Duodenal mucosa (tissue), 2 donors: ENCODE measurements around the gene MOB3A.
"Not testable (repeated sequence)": the region's sequence is repeated elsewhere in the genome, so short reads cannot be mapped to it uniquely, and the experiment has no call there.

ENCODE experiments used
- H3K27ac ChIP-seq: one replicate; pipeline ENCODE4 v1.7.0; 2013; ENCODE audit warnings: low read depth, low read length
- H3K27me3 ChIP-seq, 2 donors: one replicate each; pipeline ENCODE4 v1.7.0; 2013; ENCODE audit warnings: low read length in 2 of 2, control low read depth in 1 of 2; ENCODE audit not compliant: insufficient read depth in 2 of 2, control insufficient read depth in 1 of 2
- H3K36me3 ChIP-seq, 2 donors: one replicate each; pipeline ENCODE4 v1.7.0; 2013; ENCODE audit warnings: low read length in 2 of 2, control low read depth in 1 of 2; ENCODE audit not compliant: insufficient read depth in 2 of 2, control insufficient read depth in 1 of 2
- H3K4me1 ChIP-seq, 2 donors: one replicate each; pipeline ENCODE4 v1.7.0; 2013; ENCODE audit warnings: low read length in 2 of 2, control low read depth in 1 of 2; ENCODE audit not compliant: insufficient read depth in 2 of 2, control insufficient read depth in 1 of 2
- H3K4me3 ChIP-seq, 2 donors: one replicate each; pipeline ENCODE4 v1.7.0; 2013; ENCODE audit warnings: low read length in 2 of 2, low read depth in 1 of 2
- H3K9ac ChIP-seq, 2 donors: one replicate each; pipeline ENCODE4 v1.7.0; 2013; ENCODE audit warnings: low read length in 2 of 2, low read depth in 1 of 2
- H3K9me3 ChIP-seq, 2 donors: one replicate each; pipeline ENCODE4 v1.7.0; 2013; ENCODE audit warnings: low read length in 2 of 2, control low read depth in 1 of 2; ENCODE audit not compliant: control insufficient read depth in 1 of 2

MOB3A gene

GRCh38 chr19:2034253-2034652 is 61.9 kb downstream of the MOB3A start:
- Histone ChIP-seq H3K27ac (peak overlapping the region; percentile 50), H3K4me3 (peak overlapping the region in 1 of 2 donors; percentile 4), H3K9ac (peak overlapping the region in 1 of 2 donors; percentile 18), H3K4me1 (peaks cover 21 to 24% of the 10 kb centered on the region in 2 donors)
- not testable (repeated sequence) for H3K36me3 ChIP-seq, H3K27me3 ChIP-seq, H3K9me3 ChIP-seq

GRCh38 chr19:2033825-2034159 is 62.3 kb downstream of the MOB3A start:
- Histone ChIP-seq H3K9ac (peak overlapping the region in 1 of 2 donors; percentile 18), H3K4me3 (no peak overlapping the region), H3K27me3 (no peaks in the 10 kb centered on the region), H3K9me3 (peaks cover 0 to 7% of the 10 kb centered on the region in 2 donors), H3K27ac (no peak overlapping the region), H3K4me1 (peaks cover 21 to 24% of the 10 kb centered on the region in 2 donors), H3K36me3 (peaks cover 0 to 2% of the 10 kb centered on the region in 2 donors)

- Histone ChIP-seq H3K9me3 (peaks cover 0 to 7% of the 10 kb centered on the region in 2 donors), H3K4me3 (no peak overlapping the region), H3K36me3 (no peaks in the 10 kb centered on the region), H3K27me3 (no peaks in the 10 kb centered on the region), H3K9ac (peak overlapping the region in 1 of 2 donors; percentile 65), H3K27ac (peak overlapping the region; percentile 32), H3K4me1 (peaks cover 21 to 24% of the 10 kb centered on the region in 2 donors)
Observed at GRCh38 chr19:2033115-2033824, 62.9 kb downstream of the MOB3A start.

- Histone ChIP-seq H3K4me3 (peak overlapping the region; percentile 30 to 60), H3K27ac (peak overlapping the region; percentile 95)
Observed at GRCh38 chr19:2032296-2032941, 63.7 kb downstream of the MOB3A start.

GRCh38 chr19:2027361-2027760 is 68.8 kb downstream of the MOB3A start:
- no peak overlapping the region for H3K27ac ChIP-seq
- H3K27me3 ChIP-seq = no peaks in the 10 kb centered on the region
- H3K4me1 ChIP-seq = peaks cover 9 to 11% of the 10 kb centered on the region in 2 donors
- no peaks in the 10 kb centered on the region for H3K36me3 ChIP-seq
- H3K9me3 ChIP-seq = no peaks in the 10 kb centered on the region
- H3K9ac ChIP-seq = no peak overlapping the region
- H3K4me3 ChIP-seq = no peak overlapping the region

More at GRCh38 chr19:2032296-2032941, 63.7 kb downstream of the MOB3A start:
- Histone ChIP-seq H3K36me3 (no peaks in the 10 kb centered on the region), H3K9me3 (peaks cover 0 to 7% of the 10 kb centered on the region in 2 donors), H3K27me3 (no peaks in the 10 kb centered on the region), H3K4me1 (peaks cover 21 to 24% of the 10 kb centered on the region in 2 donors), H3K9ac (peak overlapping the region; percentile 65 to 77)

- Histone ChIP-seq H3K9me3 (no peaks in the 10 kb centered on the region), H3K27ac (no peak overlapping the region), H3K36me3 (no peaks in the 10 kb centered on the region), H3K9ac (no peak overlapping the region), H3K4me1 (peaks cover 5 to 7% of the 10 kb centered on the region in 2 donors), H3K27me3 (no peaks in the 10 kb centered on the region), H3K4me3 (no peak overlapping the region)
Observed at GRCh38 chr19:2026770-2027169, 69.4 kb downstream of the MOB3A start.

- Histone ChIP-seq H3K36me3 (no peaks in the 10 kb centered on the region), H3K27me3 (no peaks in the 10 kb centered on the region), H3K4me3 (no peak overlapping the region), H3K9ac (no peak overlapping the region), H3K9me3 (no peaks in the 10 kb centered on the region), H3K4me1 (peaks cover 0 to 4% of the 10 kb centered on the region in 2 donors), H3K27ac (no peak overlapping the region)
Observed at GRCh38 chr19:2022289-2022688, 73.8 kb downstream of the MOB3A start.

GRCh38 chr19:2021453-2022140 is 74.5 kb downstream of the MOB3A start:
- no peak overlapping the region for H3K9ac ChIP-seq
- H3K4me3 ChIP-seq = no peak overlapping the region
- no peaks in the 10 kb centered on the region for H3K27me3 ChIP-seq
- H3K4me1 ChIP-seq = no peaks in the 10 kb centered on the region
- H3K9me3 ChIP-seq = no peaks in the 10 kb centered on the region
- no peak overlapping the region for H3K27ac ChIP-seq
- no peaks in the 10 kb centered on the region for H3K36me3 ChIP-seq
